CD4-positive, alpha-beta T cell (primary cell): ENCODE data around the gene PRF1. TPM values are rescaled to one million over a fixed set of nuclear protein-coding genes. Genes with fewer than 3 reads are reported as not detected.

Experiments used
- ATAC-seq: fragments of 200-7000 bp; cut with Tn5 transposase; one replicate; pipeline ENCODE4 v1.10.0; 2022; ENCODE audit warnings: mild to moderate bottlenecking; ENCODE audit not compliant: poor library complexity
- CTCF ChIA-PET: fragments of 350-600 bp; sonication (Branson Sonifier 250); formaldehyde crosslinking; loops from one replicate; lab custom pipeline; 2021; ENCODE audit warnings: antibody characterized with exemption, inconsistent platforms; lab: Charles Lee
- POLR2A ChIA-PET: fragments of 350-600 bp; sonication (Branson Sonifier 250); formaldehyde crosslinking; loops from one replicate; lab custom pipeline; 2021; ENCODE audit warnings: antibody characterized with exemption, inconsistent platforms; lab: Charles Lee
- DNase-seq, 14 experiments: peaks; one replicate each; pipeline ENCODE4 v3.0.0-alpha.2; 2013 to 2020; ENCODE audit warnings: mixed read lengths in 2 of 14
- H3K27ac ChIP-seq, 2 donors: one replicate each; pipeline versions ENCODE4 v1.5.1 to v1.7.0; 2013; ENCODE audit warnings: low read length in 2 of 2, low read depth in 1 of 2, mild to moderate bottlenecking in 1 of 2
- H3K27me3 ChIP-seq, 2 experiments: 1 replicate in 1 of 2; 2 replicates in 1 of 2; pipeline versions ENCODE4 v1.6.1 to v1.7.0; 2013; ENCODE audit warnings: low read length in 2 of 2, control low read depth in 1 of 2, mild to moderate bottlenecking in 1 of 2, moderate library complexity in 1 of 2; ENCODE audit not compliant: insufficient read depth in 2 of 2, control insufficient read depth in 1 of 2
- H3K36me3 ChIP-seq: one replicate; pipeline ENCODE4 v1.6.1; 2013; ENCODE audit warnings: low read length, control low read depth; ENCODE audit not compliant: insufficient read depth
- H3K4me1 ChIP-seq: one replicate; pipeline ENCODE4 v1.6.1; 2013; ENCODE audit warnings: low read length, control low read depth; ENCODE audit not compliant: insufficient read depth
- H3K4me3 ChIP-seq: one replicate; pipeline ENCODE4 v1.5.1; 2013; ENCODE audit warnings: mild to moderate bottlenecking, low read length, moderate library complexity
- H3K9me3 ChIP-seq, 2 experiments: 1 replicate in 1 of 2; 2 replicates in 1 of 2; pipeline versions ENCODE4 v1.6.1 to v1.7.0; 2013; ENCODE audit warnings: low read length in 2 of 2, mild to moderate bottlenecking in 2 of 2, control low read depth in 1 of 2, moderate library complexity in 1 of 2; ENCODE audit not compliant: control insufficient read depth in 1 of 2, insufficient read depth in 1 of 2
- H3K27ac Mint-ChIP-seq: one replicate; pipeline ENCODE4 v1.8.0; 2020; ENCODE audit warnings: mixed read lengths
- H3K27me3 Mint-ChIP-seq: one replicate; pipeline ENCODE4 v1.8.0; 2021; ENCODE audit warnings: mixed read lengths
- H3K36me3 Mint-ChIP-seq: one replicate; pipeline ENCODE4 v1.8.0; 2021; ENCODE audit warnings: low read depth, mixed read lengths
- H3K4me1 Mint-ChIP-seq: one replicate; pipeline ENCODE4 v1.8.0; 2021; ENCODE audit warnings: low read depth, mixed read lengths
- H3K4me3 Mint-ChIP-seq: one replicate; pipeline ENCODE4 v1.8.0; 2020; ENCODE audit warnings: mild to moderate bottlenecking, mixed read lengths
- H3K9me3 Mint-ChIP-seq: one replicate; pipeline ENCODE4 v1.8.0; 2020; ENCODE audit warnings: mixed read lengths
- intact Hi-C, 2 experiments: fragments of 100-400 bp; cut with DNase I in 1 of 2; cut with micrococcal nuclease in 1 of 2; formaldehyde crosslinking; loops; one replicate each; pipeline versions ENCODE4 v1.15.1 to v1.9.0; 2023 to 2025; cut with DNase I, micrococcal nuclease
- total RNA-seq, 174 experiments: library from RNA in 2 of 174; stranded (reverse) in 2 of 174; gene quantifications; one replicate each; pipeline ENCODE4 v1.2.3 and lab custom pipeline; 2021 to 2026
- TF ChIP-seq, protein P1 (sequence below): fragments of 200-600 bp; IDR thresholded peaks from one replicate; pipeline ENCODE4 v1.8.0; 2022; ENCODE audit warnings: antibody characterized with exemption, mild to moderate bottlenecking

The PRF1 gene
- total RNA-seq, 2 experiments from 2014 or later: 7.4 to 9.4 TPM

DNA sequence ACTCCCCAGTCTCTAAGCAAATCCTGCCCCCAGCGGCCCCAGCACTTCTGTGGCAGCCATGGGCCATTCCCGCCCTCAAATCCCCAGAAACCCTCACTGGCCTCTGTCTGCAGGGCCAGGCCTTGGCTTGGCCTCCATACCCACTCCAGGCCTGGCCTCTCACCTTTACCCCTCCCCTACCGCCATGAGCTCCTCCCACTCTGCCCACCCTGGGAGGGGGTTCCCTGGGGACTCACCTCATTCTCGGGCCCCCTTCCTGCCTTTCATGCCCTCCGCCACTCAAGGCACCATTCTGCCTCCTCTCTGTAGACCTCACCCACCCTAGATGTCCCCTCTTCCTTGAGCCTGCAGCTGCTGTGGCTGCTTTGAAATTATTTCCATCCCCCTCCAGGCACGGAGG lies 41.0 kb downstream of the PRF1 start:
- Mint-ChIP-seq H3K9me3 (no peaks in the 10 kb centered on the region), H3K27ac (no peak overlapping the region), H3K4me3 (no peak overlapping the region), H3K4me1 (peaks cover 9% of the 10 kb centered on the region), H3K36me3 (no peaks in the 10 kb centered on the region), H3K27me3 (no peaks in the 10 kb centered on the region)
- peaks cover 12% of the 10 kb centered on the region for H3K4me1 ChIP-seq
- no peaks in the 10 kb centered on the region for H3K27me3 ChIP-seq
- H3K27ac ChIP-seq: no peak overlapping the region
- CTCF ChIA-PET: no interaction called here
- no peaks in the 10 kb centered on the region for H3K9me3 ChIP-seq
- TF ChIP-seq, protein P1, sequence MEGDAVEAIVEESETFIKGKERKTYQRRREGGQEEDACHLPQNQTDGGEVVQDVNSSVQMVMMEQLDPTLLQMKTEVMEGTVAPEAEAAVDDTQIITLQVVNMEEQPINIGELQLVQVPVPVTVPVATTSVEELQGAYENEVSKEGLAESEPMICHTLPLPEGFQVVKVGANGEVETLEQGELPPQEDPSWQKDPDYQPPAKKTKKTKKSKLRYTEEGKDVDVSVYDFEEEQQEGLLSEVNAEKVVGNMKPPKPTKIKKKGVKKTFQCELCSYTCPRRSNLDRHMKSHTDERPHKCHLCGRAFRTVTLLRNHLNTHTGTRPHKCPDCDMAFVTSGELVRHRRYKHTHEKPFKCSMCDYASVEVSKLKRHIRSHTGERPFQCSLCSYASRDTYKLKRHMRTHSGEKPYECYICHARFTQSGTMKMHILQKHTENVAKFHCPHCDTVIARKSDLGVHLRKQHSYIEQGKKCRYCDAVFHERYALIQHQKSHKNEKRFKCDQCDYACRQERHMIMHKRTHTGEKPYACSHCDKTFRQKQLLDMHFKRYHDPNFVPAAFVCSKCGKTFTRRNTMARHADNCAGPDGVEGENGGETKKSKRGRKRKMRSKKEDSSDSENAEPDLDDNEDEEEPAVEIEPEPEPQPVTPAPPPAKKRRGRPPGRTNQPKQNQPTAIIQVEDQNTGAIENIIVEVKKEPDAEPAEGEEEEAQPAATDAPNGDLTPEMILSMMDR: no peak
- no peak overlapping the region for H3K4me3 ChIP-seq
- POLR2A ChIA-PET: no interaction called here
- DNase-seq: no peak
- intact Hi-C loops: loop anchor here in 1 of 2 experiments (10.0 kb wide), 1 partner anchor 113 kb away; the partner anchor contains the start of gene ADAMTS14
- ATAC-seq: no peak
- H3K36me3 ChIP-seq: no peaks in the 10 kb centered on the region

DNA sequence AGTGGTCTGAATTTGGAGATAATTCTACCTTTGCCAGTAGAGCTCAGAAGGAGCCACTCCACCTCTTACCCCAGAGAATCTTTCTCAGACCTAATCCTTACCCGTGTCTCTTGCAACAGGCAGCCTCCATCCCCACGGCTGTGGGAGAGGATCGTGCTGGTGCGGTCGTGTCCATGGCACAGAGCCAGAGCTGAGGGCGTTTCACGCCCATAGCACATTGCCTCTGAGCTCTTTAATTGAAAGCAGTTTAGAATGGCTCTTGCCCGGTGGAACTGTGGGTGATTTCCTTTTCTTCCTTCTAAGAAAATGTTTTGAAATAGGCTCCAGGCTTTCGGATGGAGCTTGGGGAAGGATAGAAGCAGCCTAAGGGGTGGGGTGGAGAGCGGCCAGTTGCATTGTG lies 41.5 kb downstream of the PRF1 start:
- Histone ChIP-seq H3K9me3 (no peaks in the 10 kb centered on the region), H3K36me3 (no peaks in the 10 kb centered on the region), H3K27ac (no peak overlapping the region), H3K4me1 (peaks cover 12% of the 10 kb centered on the region), H3K27me3 (no peaks in the 10 kb centered on the region), H3K4me3 (no peak overlapping the region)
- Mint-ChIP-seq H3K4me1 (peaks cover 9% of the 10 kb centered on the region), H3K4me3 (no peak overlapping the region), H3K36me3 (no peaks in the 10 kb centered on the region), H3K9me3 (no peaks in the 10 kb centered on the region), H3K27ac (no peak overlapping the region), H3K27me3 (no peaks in the 10 kb centered on the region)
- CTCF ChIA-PET: no interaction called here
- POLR2A ChIA-PET: no interaction called here
- no peak for ATAC-seq
- intact Hi-C loops: loop anchor here in 1 of 2 experiments (10.0 kb wide), 1 partner anchor 114 kb away; the partner anchor contains the start of gene ADAMTS14
- no peak for DNase-seq
- TF ChIP-seq, protein P1: no peak

DNA sequence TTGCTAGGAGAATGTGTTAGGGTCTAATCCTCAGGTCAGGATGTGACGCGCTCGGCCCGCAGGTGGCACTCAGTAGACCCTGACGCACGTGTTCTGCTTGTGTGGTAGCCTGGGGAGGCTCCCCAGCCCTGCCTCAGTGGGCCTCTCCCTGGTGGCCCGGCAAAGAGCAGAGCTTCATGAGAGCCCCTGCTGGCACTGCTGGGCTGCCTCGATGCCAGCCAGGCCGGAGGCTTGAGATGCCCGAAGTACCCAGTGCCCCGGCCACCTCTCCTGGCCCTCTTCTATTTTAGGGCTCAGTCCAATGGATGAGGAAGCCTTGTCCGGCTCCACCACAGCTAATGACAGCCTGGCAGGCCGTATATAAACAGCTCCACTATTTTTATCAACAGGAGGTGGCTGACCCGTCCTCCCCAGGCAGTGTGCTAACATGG lies 42.0 kb downstream of the PRF1 start:
- intact Hi-C loops: loop anchor here in 1 of 2 experiments (10.0 kb wide), 1 partner anchor 114 kb away; the partner anchor contains the start of gene ADAMTS14
- Mint-ChIP-seq H3K4me1 (peaks cover 9% of the 10 kb centered on the region), H3K27me3 (no peaks in the 10 kb centered on the region), H3K36me3 (no peaks in the 10 kb centered on the region), H3K9me3 (no peaks in the 10 kb centered on the region), H3K27ac (no peak overlapping the region), H3K4me3 (no peak overlapping the region)
- TF ChIP-seq, protein P1: no peak
- Histone ChIP-seq H3K4me1 (peaks cover 12% of the 10 kb centered on the region), H3K36me3 (no peaks in the 10 kb centered on the region), H3K27me3 (no peaks in the 10 kb centered on the region), H3K27ac (no peak overlapping the region), H3K4me3 (no peak overlapping the region), H3K9me3 (no peaks in the 10 kb centered on the region)
- ChIA-PET POLR2A (no interaction called here), CTCF (no interaction called here)
- DNase-seq (no peak), ATAC-seq (no peak)
